NOMO-1 treated with dmso at 0.1 percent for 144 hours (cell line): ENCODE data around the gene TIMM23.
"Not testable (repeated sequence)": the region's sequence is repeated elsewhere in the genome, so short reads cannot be mapped to it uniquely, and the experiment has no call there.

Experiments
- DNase-seq: peaks from one replicate; lab custom pipeline; 2025; ENCODE audit not compliant: unreplicated experiment; lab: John Stamatoyannopoulos, UW

Gene TIMM23

GRCh38 chr10:45972106-45972812 is at the start of gene TIMM23:
Gene TIMM23, plus strand, starts transcription at chr10:45972489. Its CDS starts 136 bp downstream, at chr10:45972625.
- DNase-seq = peak; percentile 59

GRCh38 chr10:45926790-45927189 is 45.5 kb upstream of the TIMM23 start:
- DNase-seq = not testable (repeated sequence)

- DNase-seq = not testable (repeated sequence)
Measured at GRCh38 chr10:45931305-45931704, 41.0 kb upstream of the TIMM23 start.

GRCh38 chr10:45934788-45935187 is 37.5 kb upstream of the TIMM23 start:
- not testable (repeated sequence) for DNase-seq

GRCh38 chr10:45939176-45939697 is 33.1 kb upstream of the TIMM23 start:
- DNase-seq = not testable (repeated sequence)

- not testable (repeated sequence) for DNase-seq
Measured at GRCh38 chr10:45941196-45941595, 31.1 kb upstream of the TIMM23 start.

- DNase-seq = not testable (repeated sequence)
Measured at GRCh38 chr10:45945476-45945875, 26.8 kb upstream of the TIMM23 start.

GRCh38 chr10:45947363-45947762 is 24.9 kb upstream of the TIMM23 start:
- not testable (repeated sequence) for DNase-seq

GRCh38 chr10:45948801-45949200 is 23.5 kb upstream of the TIMM23 start:
- DNase-seq = not testable (repeated sequence)

GRCh38 chr10:45954367-45954766 is 17.9 kb upstream of the TIMM23 start:
- not testable (repeated sequence) for DNase-seq

- not testable (repeated sequence) for DNase-seq
Measured at GRCh38 chr10:45956634-45957033, 15.7 kb upstream of the TIMM23 start.

GRCh38 chr10:45957928-45958327 is 14.4 kb upstream of the TIMM23 start:
- DNase-seq = not testable (repeated sequence)

GRCh38 chr10:45962686-45963452 is 9.4 kb upstream of the TIMM23 start:
- DNase-seq = not testable (repeated sequence)

- not testable (repeated sequence) for DNase-seq
Measured at GRCh38 chr10:45971019-45971418, 1.3 kb upstream of the TIMM23 start.

- not testable (repeated sequence) for DNase-seq
Measured at GRCh38 chr10:45971742-45972105, 565 bp upstream of the TIMM23 start.

GRCh38 chr10:45972813-45973169 is 502 bp downstream of the TIMM23 start:
- DNase-seq = not testable (repeated sequence)

- DNase-seq = not testable (repeated sequence)
Measured at GRCh38 chr10:45974041-45974440, 1.8 kb downstream of the TIMM23 start.

- not testable (repeated sequence) for DNase-seq
Measured at GRCh38 chr10:45978554-45978953, 6.3 kb downstream of the TIMM23 start.

- not testable (repeated sequence) for DNase-seq
Measured at GRCh38 chr10:45981367-45981766, 9.1 kb downstream of the TIMM23 start.

GRCh38 chr10:45983538-45984186 is 11.4 kb downstream of the TIMM23 start:
- not testable (repeated sequence) for DNase-seq

GRCh38 chr10:45984473-45984872 is 12.2 kb downstream of the TIMM23 start:
- not testable (repeated sequence) for DNase-seq
